GM10248 (cell line): Measurements from ENCODE around the gene LIX1.
"Not testable (repeated sequence)": the region's sequence is repeated elsewhere in the genome, so short reads cannot be mapped to it uniquely, and the experiment has no call there.

Experiments
- CTCF ChIA-PET: fragments of 300-600 bp; sonication (Branson Sonifier 250); formaldehyde crosslinking; extraction: SDS; loops from one replicate; lab custom pipeline; 2021; ENCODE audit warnings: antibody characterized with exemption; lab: Yijun Ruan, JAX
- POLR2A ChIA-PET: fragments of 350-650 bp; sonication (Branson Sonifier 250); formaldehyde crosslinking; extraction: SDS; loops from one replicate; lab custom pipeline; 2020; ENCODE audit warnings: antibody characterized with exemption; lab: Yijun Ruan, JAX
- DNase-seq: peaks from one replicate; pipeline ENCODE4 v3.0.0; 2012; ENCODE audit errors: extremely low spot score
- CTCF ChIP-seq: IDR thresholded peaks from 2 replicates; pipeline ENCODE4 v1.5.1; 2012; ENCODE audit warnings: mild to moderate bottlenecking, low read depth; ENCODE audit errors: extremely low read depth, missing control alignments, control extremely low read depth

Gene LIX1

GRCh38 chr5:97149709-97150108, 7.3 kb upstream of the LIX1 start:
- ChIA-PET POLR2A (no interaction called here), CTCF (interaction anchor here (0.9 to 10.2 kb wide), 3 partner anchors 10 to 281 kb away, joined by 3 to 79 read pairs (median 6); no protein-coding TSS in a partner anchor)
- no peak for TF ChIP-seq CTCF
- DNase-seq: no peak

- ChIA-PET CTCF (interaction anchor here (0.9 to 10.2 kb wide), 4 partner anchors 9 to 397 kb away, joined by 4 to 79 read pairs (median 5); no protein-coding TSS in a partner anchor), POLR2A (no interaction called here)
- no peak for TF ChIP-seq CTCF
- no peak for DNase-seq
Measured at GRCh38 chr5:97148288-97148687, 5.9 kb upstream of the LIX1 start.

GRCh38 chr5:97143704-97144103, 1.3 kb upstream of the LIX1 start:
- ChIA-PET CTCF (interaction anchor here (1.1 to 6.1 kb wide), 8 partner anchors 19 to 799 kb away, joined by 3 to 54 read pairs (median 4); no protein-coding TSS in a partner anchor), POLR2A (no interaction called here)
- no peak for DNase-seq
- no peak for TF ChIP-seq CTCF

- ChIA-PET CTCF (interaction anchor here (1.0 to 6.1 kb wide), 12 partner anchors 8 to 527 kb away, joined by 3 to 54 read pairs (median 8); no protein-coding TSS in a partner anchor), POLR2A (no interaction called here)
- no peak for DNase-seq
- no peak for TF ChIP-seq CTCF
Measured at GRCh38 chr5:97141539-97141938, 872 bp downstream of the LIX1 start.

- POLR2A ChIA-PET: no interaction called here
- no peak for TF ChIP-seq CTCF
- CTCF ChIA-PET: interaction anchor here (1.1 to 6.1 kb wide), 9 partner anchors 10 to 456 kb away, joined by 3 to 54 read pairs (median 11); no protein-coding TSS in a partner anchor
- DNase-seq: no peak
Measured at GRCh38 chr5:97141031-97141430, 1.4 kb downstream of the LIX1 start.

- POLR2A ChIA-PET, DNase-seq: not testable (repeated sequence)
- CTCF ChIA-PET: interaction anchor here (1.0 to 6.1 kb wide), 7 partner anchors 9 to 387 kb away, joined by 3 to 54 read pairs (median 5); no protein-coding TSS in a partner anchor
Measured at GRCh38 chr5:97140250-97140649, 2.2 kb downstream of the LIX1 start.

- POLR2A ChIA-PET: no interaction called here
- no peak for DNase-seq
- TF ChIP-seq CTCF: no peak
- CTCF ChIA-PET: no interaction called here
Measured at GRCh38 chr5:97136475-97136874, 5.9 kb downstream of the LIX1 start.
